HepG2 (cell line): ENCODE data around the gene C10orf143. TPM values are rescaled to one million over a fixed set of nuclear protein-coding genes. Genes with fewer than 3 reads are reported as not detected.

ENCODE experiments used
- DNMT1 ChIP-seq: sonication (generic); formaldehyde crosslinking; IDR thresholded peaks from 2 replicates; pipeline ENCODE4 v1.5.1; 2020; ENCODE audit warnings: mild to moderate bottlenecking, missing genetic modification reagents
- HBP1 ChIP-seq: IDR thresholded peaks from 2 replicates; pipeline ENCODE4 v1.6.1; 2016; ENCODE audit warnings: low read depth, control low read depth
- TCF12 ChIP-seq, 2 experiments: fragments of 450-650 bp in 1 of 2; sonication (generic) in 1 of 2; formaldehyde crosslinking in 1 of 2; IDR thresholded peaks; 2 replicates each; pipeline versions ENCODE4 v1.6.1 to v1.8.0; 2017 to 2022; ENCODE audit warnings: antibody characterized with exemption in 1 of 2, mild to moderate bottlenecking in 1 of 2, missing genetic modification reagents in 1 of 2, moderate library complexity in 1 of 2
- THAP9 ChIP-seq: sonication (generic); formaldehyde crosslinking; IDR thresholded peaks from 2 replicates; pipeline ENCODE4; 2020; ENCODE audit warnings: missing genetic modification reagents, mild to moderate bottlenecking, borderline replicate concordance
- ZNF205 ChIP-seq: IDR thresholded peaks from 2 replicates; pipeline ENCODE4 v1.6.1; 2018; ENCODE audit warnings: missing biosample characterization, missing genetic modification reagents
- ZNF318 ChIP-seq: sonication (generic); formaldehyde crosslinking; IDR thresholded peaks from 2 replicates; pipeline ENCODE4 v1.4.0; 2020; ENCODE audit warnings: mild to moderate bottlenecking, missing genetic modification reagents
- ZNF362 ChIP-seq: sonication (generic); formaldehyde crosslinking; IDR thresholded peaks from 2 replicates; pipeline ENCODE4 v1.4.0; 2020; ENCODE audit warnings: missing genetic modification reagents, mild to moderate bottlenecking, borderline replicate concordance
- ZNF672 ChIP-seq: sonication (generic); formaldehyde crosslinking; IDR thresholded peaks from 2 replicates; pipeline ENCODE4 v1.8.1; 2022; ENCODE audit warnings: missing genetic modification reagents
- polyA plus RNA-seq, 8 experiments: library from polyadenylated mRNA; depleted of rRNA in 3 of 8; stranded (reverse) in 7 of 8; unstranded in 1 of 8; fragments of >200 nt; fragmentation: Illumina TruSeq in 4 of 8; extraction: Trizol in 4 of 8; gene quantifications; 2 replicates each; pipeline versions ENCODE4 v1.2.1 to v1.2.3, GENCODE V29; 2011 to 2016; ENCODE audit warnings: low read depth in 4 of 8, missing spikeins in 1 of 8, mixed read lengths in 1 of 8; ENCODE audit not compliant: insufficient read depth in 1 of 8
- total RNA-seq, 5 experiments: library from RNA; depleted of rRNA; stranded (reverse); fragments of >200 nt; fragmentation: Illumina TruSeq; extraction: Trizol; gene quantifications; 2 replicates each; pipeline ENCODE4 v1.2.3, GENCODE V29; 2016; ENCODE audit warnings: low read depth in 1 of 5

C10orf143 gene
- total and polyA plus RNA-seq, 2 of the 13 experiments (the other 11 are each of a cell fraction or from before 2014, with no cell fraction given), result 0.21 to 0.91 TPM

GRCh38 chr10:130136226-130137089 is 25.8 kb upstream of the C10orf143 start, which contains the start of gene GLRX3 (continued):
- TF ChIP-seq ZNF318, result no peak
- TF ChIP-seq THAP9 (CRISPR knock-in tag), result peak; percentile 53; the same call in 1 of the 2 replicates
- TF ChIP-seq TCF12 (IDR thresholded peaks at IDR 0.05), result no peak
- peak; percentile 49; the same call in 1 of the 2 replicates for TF ChIP-seq TCF12 (CRISPR knock-in tag; IDR thresholded peaks at IDR 0.05)
- TF ChIP-seq HBP1 (CRISPR knock-in tag), result no peak; the same call in 1 of the 2 replicates
- TF ChIP-seq ZNF672 (CRISPR knock-in tag), result peak; percentile 86; the same call in 1 of the 2 replicates
- TF ChIP-seq ZNF205 (CRISPR knock-in tag), result 0 out of 2 replicates have a peak, but pooled peaks have one; percentile 34
- TF ChIP-seq ZNF362 (CRISPR knock-in tag), result no peak
- TF ChIP-seq DNMT1 (CRISPR knock-in tag), result no peak
